NCI-H345 (cell line): Measurements from ENCODE around the gene ATP11B.

Experiments
- DNase-seq: peaks from one replicate; lab custom pipeline; 2025; lab: John Stamatoyannopoulos, UW

Gene ATP11B

DNA sequence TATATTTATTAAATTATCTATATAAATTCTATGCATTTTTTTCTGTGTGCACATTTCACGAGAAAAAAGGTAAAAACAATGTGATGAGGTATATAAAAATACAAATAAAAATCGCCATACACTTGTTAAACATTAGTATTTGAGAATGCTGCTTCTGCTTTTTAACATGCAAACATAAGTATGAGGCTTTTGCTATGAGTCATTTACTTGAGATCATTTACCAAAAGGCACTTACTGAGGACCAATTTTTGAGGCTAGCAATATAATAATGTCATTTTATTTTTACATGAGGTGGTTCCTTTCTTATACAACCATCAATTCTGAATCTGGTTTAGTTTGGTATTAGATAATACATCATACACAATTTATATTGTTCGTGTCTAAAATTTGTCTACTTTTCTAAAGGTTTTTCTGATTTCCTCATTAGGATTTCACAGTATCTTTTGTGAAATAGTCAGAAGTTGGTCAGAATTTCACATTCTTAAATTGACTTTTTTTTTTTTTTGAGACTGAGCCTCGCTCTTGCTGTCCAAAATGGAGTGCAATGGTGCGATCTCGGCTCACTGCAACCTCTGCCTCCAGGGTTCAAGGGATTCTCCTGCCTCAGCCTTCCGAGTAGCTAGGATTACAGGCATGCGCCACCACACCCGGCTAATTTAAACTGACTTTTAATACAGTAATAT, 161.4 kb downstream of the ATP11B start:
- no peak for DNase-seq

DNA sequence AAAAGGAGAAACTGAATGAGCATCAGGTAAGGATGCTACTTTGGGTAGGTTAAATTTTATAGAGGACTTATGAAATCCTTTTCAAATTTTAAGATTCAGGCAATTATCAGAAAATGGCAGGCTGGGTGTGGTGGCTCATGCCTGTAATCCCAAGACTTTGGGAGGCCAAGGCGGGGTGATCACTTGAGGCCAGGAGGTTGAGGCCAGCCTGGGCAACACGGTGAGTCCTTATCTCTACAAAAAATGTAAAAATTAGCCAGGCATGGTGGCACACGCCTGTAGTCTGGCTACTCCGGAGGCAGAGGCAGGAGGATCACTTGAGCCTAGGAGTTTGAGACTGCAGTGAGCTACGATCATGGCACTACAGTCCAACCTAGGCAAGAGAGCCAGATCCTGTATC, 163.9 kb downstream of the ATP11B start:
- DNase-seq = no peak

DNA sequence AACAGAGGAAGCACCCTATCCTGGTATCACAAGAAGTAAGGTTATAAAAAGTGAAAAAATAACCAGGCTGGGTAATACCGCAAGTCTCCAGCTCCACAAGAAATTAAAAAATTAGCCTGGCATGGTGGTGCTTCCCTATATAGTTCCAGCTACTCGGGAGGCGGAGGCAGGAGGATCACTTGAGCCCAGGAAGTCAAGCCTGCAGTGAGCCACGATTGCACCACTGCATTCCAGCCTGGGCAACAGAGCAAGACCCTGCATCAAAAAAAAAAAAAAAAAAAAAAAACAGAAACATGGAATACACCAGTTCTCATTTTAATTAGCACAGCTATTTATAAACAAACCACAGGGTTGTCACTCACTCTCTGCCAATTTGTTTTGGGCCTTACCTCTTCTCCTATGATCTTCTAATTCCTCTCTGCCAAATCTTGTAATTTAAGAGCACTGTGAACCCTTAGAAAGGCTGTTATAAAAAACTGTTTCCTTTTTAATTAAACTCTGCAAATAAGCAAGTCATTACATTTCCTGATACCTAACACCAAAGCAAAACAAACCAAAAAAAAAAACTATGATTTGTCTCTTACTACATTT, 164.5 kb downstream of the ATP11B start:
- no peak for DNase-seq

GRCh38 chr3:182959474-182960350, 166.4 kb downstream of the ATP11B start:
- no peak for DNase-seq

- DNase-seq = no peak
These were observed 168.9 kb downstream of the ATP11B start for GRCh38 chr3:182962166-182962565.

DNA sequence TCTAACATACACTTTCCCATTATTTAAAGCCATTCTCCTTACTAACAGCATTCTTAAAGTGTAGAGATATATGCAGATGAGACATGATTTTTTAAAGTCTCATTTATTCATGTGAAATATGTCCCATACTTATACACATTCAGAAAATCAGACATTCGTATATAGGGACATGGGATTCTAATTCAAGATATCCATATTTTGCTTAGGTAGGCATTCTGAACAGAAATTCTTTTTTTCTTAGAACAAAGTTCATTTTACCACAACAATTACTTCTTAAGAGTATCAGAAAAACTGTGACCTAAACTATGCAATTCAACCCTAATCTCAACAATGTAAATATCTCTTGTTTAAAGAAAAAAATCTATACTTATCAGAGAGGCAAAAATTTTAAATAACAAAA, 170.9 kb downstream of the ATP11B start:
- DNase-seq = no peak

GRCh38 chr3:182965861-182966366, 172.6 kb downstream of the ATP11B start:
- no peak for DNase-seq

DNA sequence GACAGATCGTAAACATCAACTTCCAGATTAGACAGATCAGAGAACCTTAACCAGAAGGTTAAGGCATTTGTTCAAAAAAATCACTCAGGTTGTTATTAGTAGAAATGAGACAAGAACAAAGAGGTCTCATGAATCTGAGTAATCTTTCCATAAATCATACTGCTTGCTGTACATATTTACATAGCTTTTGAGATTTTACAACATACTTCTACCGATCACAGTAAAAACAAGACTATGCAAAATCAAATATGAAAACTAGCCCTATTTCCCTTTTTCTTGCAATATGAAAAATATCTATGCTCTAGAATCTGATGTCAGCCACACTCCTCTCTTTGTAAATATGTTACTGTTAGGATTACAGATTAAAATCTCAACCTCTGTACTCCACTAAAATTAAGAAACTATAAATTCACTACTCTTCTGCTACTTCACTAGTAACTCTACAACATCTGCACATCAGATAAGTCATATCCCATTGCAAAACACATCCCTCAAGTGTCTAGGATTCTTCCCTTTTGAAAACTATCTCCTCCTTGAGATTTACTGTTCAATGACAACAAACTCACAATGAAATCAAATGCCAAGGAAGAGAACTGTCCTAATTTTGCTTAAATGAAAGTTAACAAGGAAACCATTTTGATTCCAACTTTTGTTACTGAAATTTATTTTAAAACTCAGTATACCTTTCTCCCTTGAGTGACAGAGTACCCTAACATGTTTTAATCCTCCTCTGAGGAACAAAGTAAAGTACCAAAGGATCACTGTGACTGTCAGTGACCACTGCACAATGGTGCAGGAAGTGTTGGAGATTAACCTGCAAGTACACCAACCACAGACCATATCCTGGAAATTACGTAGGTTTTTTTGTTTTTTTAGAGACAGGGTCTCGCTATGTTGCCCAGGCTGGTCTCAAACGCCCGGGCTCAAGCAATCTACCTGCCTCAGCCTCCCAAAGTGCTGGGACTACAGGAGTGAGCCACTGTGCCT, 174.2 kb downstream of the ATP11B start:
- DNase-seq = no peak

- no peak for DNase-seq
These were observed 176.0 kb downstream of the ATP11B start for GRCh38 chr3:182969277-182969676.

DNA sequence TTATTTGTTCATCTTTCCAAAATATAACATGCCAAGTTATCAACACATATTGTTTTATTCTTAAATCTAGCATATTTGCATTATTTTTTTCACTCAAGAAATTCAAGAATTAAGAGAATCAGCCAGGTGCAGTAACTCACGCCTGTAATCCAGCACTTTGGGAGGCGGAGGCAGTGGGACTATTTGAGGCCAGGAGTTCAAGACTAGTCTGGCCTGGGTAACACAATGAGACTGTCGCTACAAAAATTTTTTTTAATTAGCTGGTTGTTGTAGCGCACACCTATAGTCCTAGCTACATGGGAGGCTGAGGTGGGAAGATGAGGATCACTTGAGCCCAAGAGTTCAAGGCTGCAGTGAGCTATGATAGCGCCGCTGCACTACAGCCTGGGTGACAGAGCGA, 176.5 kb downstream of the ATP11B start:
- DNase-seq = no peak

GRCh38 chr3:182970811-182971418, 177.6 kb downstream of the ATP11B start:
- no peak for DNase-seq
